DMS153 treated with DMSO at 0.1 percent for 48 hours (cell line): ENCODE data around the gene NEK6.

ENCODE experiments used
- DNase-seq: peaks from one replicate; lab custom pipeline; 2025; ENCODE audit not compliant: unreplicated experiment; lab: John Stamatoyannopoulos, UW

The NEK6 gene

DNA sequence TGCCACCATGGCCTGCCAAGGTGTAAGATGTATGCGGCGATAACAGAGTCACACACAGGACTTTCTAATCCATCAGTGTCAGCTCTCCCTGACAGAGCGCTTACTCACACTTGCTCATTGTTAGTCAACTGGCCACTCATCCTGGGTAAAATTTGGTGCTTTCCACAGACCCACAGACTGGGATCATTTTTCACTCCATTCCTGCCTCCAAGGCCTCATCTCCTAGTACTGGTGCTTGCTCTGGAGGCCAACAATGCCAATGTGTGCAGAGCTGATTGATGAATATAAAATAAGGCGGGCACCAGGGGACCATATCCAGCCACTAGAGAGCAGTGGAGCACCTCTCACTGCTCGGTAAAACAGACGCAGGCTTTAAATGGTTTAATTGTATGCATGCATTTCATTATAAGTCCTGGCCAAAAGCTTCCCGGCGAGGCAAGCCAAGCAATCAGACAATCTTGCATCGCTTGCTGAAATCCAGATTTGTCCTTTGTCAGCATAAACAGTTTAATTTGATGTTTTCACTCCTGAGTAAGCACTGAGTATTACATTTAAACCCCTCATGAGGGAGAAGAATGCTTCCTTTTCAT lies 135.2 kb downstream of the NEK6 start:
- DNase-seq: peak; percentile 24

DNA sequence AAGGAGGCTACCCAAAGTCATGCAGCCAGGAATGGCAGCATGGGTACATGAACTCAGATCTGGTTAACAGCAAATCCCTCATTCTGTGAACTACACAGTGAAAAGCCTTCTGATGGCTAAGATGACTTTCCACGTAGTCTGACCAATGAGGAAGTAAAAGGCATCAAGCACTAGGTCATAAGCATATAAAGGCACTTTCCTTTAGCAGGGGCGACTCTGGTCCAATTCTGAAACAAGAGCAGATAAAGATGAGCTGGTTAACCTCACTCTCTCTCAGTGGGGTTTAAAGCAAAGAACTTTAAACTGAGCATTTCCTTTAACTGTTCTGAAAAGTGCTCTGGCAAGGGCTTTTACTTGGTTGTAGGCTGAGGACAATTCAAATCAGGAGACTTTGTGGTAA lies 136.4 kb downstream of the NEK6 start:
- DNase-seq: no peak

- no peak for DNase-seq
Measured at GRCh38 chr9:124394596-124394995, 136.8 kb downstream of the NEK6 start.

GRCh38 chr9:124395826-124396225 lies 138.1 kb downstream of the NEK6 start:
- DNase-seq: no peak

DNA sequence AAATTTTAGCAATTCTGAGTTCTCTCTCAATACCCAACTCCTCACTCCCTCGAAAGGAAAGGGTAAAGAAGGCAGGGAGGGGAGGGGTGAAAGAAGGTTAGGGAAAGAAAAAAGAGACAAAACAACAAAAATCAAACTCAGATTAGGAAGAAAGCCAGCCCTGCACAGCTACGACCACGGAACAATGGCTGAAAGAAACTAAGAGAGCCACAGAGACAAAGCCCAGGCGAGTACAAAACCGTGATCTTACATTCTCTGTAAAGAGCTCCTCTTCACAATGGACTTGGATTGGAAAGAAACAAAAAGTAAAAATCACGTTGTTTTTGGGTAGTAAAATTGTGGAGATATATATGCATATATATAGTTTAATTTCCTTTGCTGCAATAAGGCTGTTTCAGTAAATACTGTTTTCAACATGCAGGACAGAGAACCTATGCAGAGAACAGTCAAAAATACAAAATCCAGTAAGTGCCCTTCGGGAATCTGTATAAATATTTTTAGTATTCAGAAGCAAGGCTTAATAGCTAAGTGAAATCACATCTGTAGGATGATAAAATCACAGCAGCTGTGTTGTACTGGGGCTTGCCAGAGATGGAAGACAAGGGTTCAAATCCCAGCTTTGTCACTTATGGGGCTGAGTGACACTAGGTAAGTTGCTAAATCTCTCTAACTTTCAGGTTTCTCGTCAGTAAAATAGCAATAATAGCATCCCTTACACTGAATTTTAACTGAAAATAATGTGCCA lies 140.6 kb downstream of the NEK6 start:
- DNase-seq: no peak

GRCh38 chr9:124399323-124399967 lies 141.7 kb downstream of the NEK6 start:
- no peak for DNase-seq

DNA sequence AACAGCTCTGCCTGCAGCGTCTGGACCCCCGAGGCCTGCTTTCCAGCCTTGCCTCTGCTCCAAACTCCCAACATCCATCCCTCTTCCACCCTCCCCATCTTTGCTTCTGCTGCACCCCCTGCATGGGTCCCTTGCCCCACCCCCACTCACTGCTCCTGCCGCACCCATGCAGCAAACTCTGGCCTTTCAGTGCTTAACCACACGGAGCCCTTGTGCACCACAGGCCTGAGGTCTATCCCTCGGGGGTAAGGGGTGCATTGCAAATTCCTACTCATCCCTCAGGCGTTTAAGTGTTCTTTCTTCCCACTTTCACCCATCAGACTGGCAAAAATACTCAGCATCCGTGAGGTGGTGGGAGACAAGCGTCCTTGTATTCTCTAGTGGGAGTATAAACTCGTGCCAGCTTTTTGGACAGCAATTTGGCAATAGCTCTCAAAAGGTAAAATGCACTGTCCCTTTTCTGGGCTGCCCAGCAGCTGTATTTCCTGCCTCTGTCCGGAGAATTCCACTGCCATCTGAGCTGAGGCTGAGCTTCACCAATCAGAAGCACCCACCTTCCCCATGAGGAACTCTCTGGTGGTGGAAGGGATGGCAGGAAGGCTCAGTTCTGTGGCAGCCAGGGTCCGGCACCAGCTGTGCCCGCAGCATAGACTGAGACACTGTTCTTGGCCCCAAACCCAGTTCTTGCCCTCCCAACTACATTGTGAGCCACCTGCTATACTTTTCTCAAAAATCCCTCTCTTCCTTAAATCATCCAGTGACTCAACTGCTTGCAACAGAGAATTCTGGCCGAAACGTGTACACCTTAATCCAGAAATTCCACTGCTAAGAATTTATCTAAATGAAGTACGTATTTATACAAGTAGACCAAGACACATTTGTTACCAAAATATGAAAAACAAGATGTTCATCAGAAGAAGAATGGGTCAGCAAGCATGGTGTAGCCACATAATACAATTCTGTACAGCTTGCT lies 142.5 kb downstream of the NEK6 start:
- DNase-seq: no peak
